HG03460 (cell line): ENCODE results near the gene DIAPH1.
A peak's percentile ranks its signal among the peaks of the same experiment; 100 is the strongest.
"Not testable (repeated sequence)": the region's sequence is repeated elsewhere in the genome, so short reads cannot be mapped to it uniquely, and the experiment has no call there.

Source experiments
- ATAC-seq: cut with Tn5 transposase; IDR thresholded peaks from one replicate; pipeline ENCODE4 v1.9.1; 2021; ENCODE audit not compliant: unreplicated experiment

The DIAPH1 gene

DNA sequence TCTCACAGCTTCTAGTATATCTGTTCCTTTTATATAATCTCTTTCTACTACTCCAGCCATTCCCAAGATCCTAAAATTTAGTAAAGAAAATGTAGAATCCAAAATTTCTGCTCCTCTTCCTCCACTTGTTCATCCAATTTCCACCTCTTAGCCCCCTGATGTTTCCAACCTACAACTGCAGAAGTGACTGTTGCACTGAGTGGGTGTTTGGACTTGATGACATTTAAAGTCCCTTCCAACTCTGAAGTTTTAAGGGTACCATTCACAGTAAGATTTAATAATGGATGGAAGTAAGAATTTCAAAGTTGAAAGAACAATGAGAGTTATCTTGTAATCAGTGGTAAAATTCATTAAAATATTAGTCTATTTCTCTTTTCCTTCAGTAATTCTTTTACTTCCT, 5.5 kb downstream of the DIAPH1 start:
- no peak for ATAC-seq

DNA sequence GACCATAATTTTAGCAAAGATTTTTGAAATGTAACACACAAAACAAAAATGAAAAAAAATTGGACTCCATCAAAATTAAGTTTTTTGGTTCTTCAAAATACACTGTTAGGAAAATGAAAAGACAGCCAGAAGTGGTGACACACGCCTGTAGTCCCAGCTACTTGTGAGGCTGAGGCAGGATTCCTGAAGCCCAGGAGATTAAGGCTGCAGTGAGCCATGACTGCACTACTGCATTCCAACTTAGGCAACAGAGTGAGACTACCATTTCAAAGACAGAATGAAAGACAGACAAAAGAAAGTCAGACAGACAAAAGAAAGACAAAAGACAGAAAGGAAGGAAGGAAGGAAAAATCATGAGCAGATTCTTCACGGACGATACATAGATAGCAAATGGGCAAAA, 7.5 kb downstream of the DIAPH1 start:
- ATAC-seq = no peak

DNA sequence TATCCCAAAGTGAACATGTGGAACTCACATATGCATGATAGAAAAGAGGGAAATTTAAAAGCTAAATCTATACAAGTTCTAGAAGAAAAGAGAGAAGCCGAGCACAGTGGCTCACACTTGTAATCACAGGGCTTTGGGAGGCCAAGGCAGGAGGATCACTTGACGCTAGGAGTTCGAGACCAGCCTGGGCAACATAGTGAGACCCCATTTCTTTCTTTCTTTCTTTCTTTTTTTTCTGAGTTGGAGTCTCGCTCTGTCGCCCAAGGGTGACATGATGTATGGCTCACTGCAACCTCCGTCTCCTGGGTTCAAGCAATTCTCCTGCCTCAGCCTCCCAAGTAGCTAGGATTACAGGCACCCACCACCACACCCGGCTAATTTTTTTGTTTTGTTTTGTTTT, 8.9 kb downstream of the DIAPH1 start:
- ATAC-seq = not testable (repeated sequence)

DNA sequence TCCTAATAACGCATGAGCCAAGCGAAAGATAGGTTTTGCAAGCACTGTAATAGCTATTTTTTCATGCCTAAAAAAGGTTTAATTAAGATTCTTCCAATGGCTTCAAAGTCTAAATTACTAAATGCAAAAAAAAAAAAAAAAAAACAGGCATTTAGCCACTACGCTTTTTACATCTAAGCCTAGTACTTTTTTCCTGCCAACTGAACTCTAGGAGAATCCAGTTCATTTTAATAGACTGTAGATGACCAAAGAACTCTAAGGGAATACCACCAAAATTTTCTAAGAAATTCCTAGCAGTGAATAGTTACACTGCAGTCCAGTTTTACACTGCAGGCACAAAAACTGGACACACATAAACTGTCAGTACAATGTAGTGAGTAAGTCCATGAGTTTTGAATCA, 9.8 kb downstream of the DIAPH1 start:
- no peak for ATAC-seq

DNA sequence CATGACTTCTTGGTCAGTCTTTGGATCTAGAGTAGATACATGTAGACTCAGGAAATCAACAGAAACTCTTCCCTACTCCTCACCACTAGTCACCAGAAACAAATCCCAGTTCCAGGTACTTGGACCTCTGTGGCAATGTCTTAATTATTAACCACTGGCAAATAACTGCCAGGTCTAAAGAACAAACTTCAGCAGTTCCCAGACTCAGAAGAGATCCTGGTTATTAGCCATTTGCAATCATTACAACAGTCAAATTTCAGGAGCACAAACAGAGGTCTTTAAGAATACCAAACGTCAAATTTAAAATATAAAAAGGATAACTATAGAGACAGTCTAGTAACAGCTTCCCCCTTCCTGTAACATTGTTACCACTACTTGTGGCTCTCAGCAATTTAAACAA, 10.2 kb downstream of the DIAPH1 start:
- no peak for ATAC-seq

DNA sequence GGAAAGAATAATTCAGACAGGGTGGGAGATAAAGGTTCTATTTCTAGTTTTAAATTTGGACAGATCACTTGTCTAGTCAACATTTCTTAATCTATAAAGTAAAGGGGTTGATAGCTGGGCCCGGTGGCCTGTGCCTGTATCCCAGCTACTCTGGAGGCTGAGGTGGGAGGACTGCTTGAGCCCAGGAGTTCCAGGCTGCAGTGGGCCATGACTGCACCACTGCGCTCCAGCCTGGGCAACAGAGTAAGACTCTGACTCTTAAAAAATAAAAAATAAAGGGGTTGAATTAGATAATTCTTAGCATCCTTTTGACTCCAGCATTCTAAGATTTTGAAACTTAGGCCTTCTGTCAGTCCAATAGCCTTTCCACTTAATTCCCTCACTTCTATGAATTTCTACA, 10.8 kb downstream of the DIAPH1 start:
- no peak for ATAC-seq

DNA sequence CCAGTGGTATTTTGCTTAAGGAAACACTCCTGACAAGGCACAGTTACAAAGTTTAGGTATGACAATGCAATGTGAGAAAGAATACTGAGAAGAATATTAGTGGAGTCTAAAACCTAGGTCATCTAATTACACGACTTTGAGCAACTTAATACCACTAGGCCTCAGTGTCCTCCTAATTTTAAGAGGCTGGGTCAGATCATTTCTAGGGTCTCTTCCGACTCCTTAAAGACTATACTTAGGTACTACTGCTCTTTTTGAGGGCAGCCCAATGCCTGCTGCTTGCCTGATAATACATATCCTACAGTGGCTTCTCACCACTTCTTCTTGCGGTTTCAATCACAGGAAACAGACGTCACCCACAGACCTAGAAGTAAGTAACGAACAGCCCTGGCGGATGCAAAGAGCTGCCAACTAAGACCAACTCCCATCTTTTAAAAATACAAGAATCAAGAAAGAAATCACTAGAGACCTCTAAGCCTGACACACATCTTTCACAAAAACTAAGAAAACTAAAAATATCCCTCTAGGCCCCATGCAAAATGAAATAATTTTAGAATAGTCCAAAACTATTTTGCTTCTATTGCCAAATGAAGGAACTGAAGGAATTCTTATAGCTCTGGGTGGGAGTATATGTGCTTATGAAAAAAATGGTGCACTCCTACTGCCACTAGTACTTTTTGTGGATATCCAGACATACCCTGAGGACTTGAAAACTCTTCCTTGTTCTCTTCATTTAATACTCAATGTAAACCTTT, 13.1 kb downstream of the DIAPH1 start:
- ATAC-seq = peak; percentile 95

DNA sequence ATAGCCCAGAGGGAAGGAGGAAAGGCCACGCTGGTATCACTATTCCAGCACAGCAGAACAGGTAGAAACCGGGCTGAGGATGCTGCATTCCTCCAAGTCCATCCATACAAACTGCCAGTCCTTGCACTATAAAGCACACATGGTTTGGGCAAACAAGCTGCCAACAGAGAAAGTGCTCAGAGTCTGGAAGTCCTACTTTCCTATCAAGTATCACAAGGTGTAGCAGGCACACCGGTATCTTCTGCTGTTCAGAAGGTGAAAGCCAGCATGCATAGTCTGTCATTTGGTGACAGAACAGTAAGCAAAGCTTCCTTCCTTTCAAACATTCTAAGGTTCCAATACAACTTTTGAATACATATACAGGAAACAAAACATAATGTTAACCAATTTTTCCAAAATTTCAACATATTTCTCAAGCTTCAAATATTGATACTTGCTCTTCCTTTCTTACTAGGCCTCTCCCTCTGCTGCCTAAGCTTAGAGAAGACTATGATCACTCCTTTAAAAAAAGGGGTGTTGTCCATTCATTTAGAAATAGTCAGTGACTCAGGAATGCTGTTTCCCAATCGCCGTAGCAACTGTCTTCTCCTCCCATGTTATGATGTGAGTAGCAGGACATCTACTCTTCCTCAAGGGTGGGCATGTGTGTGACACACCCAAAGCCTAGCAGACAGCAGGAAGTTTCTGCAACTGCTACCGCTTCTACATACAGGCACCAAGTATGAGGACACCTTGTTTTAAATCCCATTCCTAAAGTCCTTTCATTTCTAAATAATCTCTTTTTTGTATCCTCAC, 14.7 kb downstream of the DIAPH1 start:
- ATAC-seq = no peak

DNA sequence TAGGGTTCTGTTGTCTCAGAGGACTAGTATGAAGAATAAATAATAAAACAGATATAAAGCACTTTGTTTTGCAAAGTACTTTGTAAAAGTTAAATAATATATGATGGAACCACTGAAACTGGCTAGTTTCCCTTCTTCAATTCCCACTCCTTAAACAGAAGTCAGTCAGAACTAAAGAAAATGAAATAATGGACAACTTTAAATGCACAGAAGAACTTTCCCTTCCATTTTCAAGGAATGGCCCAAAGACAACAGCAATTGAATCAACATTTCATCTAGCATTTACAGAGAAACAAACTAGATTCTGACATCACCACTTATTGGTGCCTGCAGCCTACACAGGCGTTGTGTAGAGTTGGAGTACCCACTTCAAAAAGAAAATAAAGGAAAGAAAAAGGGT, 16.2 kb downstream of the DIAPH1 start:
- no peak for ATAC-seq

DNA sequence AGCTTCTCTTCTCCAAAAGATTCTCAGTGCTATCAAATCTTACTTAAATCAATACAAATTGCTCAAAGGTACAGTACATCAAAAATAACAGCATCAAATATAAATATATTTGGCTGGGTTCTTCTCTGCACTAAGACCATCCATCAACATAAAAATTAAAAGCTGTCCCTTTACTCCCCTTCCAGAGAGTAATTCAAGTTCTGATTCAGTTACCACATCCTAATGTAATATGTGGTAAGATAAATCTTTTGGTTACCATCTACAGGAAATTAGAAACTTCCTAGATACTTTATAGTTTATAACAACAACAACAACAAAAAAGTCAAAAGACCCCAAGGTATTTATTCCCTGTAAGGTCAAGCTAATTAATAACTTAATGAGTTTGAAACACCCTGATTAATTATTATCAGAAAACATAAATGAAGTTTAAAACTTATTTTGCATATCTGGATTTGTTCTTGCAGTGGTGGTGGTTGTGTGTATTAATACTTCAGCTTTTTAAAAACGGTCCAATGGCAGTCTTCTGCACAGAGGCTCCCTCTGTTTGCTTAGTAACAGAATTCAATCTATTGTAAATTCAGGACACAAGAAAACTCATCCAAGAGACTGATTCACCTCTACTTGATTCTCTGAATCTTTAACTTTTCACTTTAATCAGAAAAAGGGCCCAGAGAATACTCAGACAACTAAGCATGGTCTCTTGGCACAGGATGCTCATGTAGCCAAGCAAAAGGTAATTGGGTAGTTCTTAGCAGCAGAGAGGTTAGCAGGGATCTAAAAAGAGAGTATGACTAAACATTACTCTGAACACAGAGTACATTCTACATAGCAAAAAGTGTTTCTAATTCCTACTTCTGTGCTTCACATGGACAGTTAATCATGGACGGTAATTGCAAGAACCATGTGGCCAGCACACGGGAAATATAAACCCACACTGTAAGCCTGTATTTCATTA, 20.1 kb downstream of the DIAPH1 start:
- no peak for ATAC-seq

DNA sequence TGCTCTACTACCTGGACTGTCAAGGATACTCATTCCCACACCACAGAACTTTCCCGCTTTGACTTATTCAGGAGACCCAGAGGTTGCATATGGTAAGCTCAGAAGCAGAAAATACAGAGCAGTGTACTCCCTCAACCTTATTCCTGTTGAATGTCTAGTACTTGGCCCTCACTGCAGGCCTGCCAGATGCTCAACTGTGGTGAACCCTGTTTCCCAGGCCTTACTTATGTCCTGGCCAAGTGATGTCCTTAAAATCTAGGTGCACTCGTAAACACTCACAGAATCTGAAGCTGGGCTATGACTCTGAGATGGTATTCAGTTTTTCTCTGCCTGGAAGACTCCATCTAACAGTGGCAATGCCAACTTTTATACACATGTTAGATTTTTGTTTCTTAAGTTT, 21.0 kb downstream of the DIAPH1 start:
- no peak for ATAC-seq

DNA sequence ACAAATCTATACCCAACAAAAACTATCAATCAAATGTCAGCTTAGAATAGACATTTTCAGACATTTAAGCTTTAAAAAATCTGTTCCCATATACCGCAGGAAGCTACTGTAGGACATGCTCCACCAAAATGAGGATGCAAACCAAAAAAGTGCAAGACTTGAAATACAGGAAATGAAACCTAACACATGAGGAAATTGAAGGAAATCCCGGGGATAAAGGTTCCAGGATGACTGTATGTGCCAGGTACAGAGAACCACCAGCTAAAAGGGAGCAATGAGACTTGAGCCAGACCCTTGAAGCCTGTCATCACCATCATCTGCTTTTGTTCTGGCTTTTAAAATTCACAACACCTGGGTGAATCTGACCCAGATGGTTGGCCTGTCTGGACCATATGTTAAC, 21.4 kb downstream of the DIAPH1 start:
- no peak for ATAC-seq

DNA sequence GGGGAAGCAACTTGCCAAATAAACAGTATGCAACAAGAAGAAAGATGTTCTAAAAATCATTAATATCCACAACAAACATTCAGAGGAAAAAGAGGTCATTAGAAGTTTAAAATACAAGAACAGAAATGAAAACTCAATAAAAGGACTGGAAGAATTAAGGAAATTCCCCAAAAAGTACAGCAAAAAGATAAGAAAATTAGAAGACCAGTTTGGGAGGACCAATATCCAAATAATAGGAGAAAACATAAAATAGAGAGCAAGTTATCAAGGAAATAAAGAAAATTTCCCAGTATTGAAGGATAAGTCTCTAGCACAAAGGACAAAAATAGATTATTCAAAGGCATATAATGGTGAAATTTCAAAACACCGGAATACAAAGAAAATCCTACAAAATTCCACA, 21.9 kb downstream of the DIAPH1 start:
- ATAC-seq = no peak

DNA sequence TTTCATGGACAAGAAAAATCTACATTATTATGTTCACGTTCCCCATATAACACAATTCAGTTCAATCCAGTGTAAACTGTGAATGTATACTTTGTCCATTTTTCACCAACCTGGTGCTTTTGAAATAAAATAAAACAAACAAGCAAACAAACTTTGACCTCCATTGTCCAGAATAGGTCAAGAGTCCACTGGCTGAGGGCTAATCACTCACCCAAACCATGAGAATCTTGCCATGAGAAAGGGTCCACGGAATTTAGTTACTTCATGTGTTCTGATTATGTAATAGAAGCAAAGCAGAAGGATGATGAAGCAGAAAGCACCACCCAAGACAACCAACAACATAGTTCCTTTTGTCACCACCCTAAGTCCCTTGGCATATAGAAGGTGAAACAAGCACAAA, 28.7 kb downstream of the DIAPH1 start:
- no peak for ATAC-seq

DNA sequence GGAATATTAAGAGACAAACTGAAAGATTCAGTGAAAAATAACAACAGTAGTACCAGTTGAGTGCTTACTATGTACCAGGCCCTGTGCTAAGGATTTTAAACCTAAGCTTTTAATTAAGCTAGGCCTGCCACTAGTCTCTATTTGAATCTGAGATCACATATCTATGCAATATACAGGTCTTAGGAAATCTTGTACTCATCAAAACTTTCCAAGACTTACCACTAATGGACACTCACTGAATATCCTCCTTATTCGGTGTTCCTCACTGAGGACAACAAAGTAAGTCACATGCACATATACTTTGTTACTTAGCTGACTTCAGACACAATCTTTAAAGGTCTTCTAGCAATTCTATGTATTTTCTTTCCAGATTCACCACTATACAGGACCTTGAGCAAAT, 32.6 kb downstream of the DIAPH1 start:
- ATAC-seq = no peak

DNA sequence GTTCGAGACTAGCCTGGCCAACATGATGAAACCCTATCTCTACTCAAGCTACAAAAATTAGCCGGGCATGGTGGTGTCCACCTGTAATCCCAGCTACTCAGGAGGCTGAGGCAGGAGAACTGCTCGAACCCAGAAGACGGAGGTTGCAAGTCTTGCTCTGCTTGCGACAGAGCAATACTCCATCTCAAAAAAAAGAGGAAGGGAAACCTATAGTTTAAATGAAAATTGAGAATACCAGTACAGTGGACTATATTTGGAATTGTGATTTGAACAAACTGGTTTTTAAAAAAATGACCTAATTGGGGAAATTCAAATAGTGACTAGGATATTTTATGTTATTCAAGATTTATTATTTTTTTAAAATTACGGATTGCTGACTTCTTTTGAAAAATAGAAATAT, 33.2 kb downstream of the DIAPH1 start:
- no peak for ATAC-seq

DNA sequence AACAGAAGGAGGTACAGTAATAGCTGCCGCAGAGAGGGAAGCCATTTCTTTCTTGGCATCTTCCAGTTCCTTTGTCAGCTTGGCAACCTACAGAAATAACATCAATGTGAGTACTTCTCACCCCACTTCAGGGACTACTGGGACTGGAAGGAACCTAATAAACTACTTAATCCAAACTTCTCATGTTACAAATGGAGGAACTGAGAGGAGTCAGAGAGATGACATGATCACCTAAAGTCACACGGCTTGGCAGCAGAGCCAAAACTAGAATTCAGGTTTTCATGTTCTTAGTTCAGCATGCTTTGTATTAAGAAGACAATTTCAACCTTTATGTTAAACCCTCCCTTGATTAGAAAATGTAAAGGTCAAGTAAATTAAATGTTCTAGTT, 44.7 kb downstream of the DIAPH1 start:
- ATAC-seq = no peak

DNA sequence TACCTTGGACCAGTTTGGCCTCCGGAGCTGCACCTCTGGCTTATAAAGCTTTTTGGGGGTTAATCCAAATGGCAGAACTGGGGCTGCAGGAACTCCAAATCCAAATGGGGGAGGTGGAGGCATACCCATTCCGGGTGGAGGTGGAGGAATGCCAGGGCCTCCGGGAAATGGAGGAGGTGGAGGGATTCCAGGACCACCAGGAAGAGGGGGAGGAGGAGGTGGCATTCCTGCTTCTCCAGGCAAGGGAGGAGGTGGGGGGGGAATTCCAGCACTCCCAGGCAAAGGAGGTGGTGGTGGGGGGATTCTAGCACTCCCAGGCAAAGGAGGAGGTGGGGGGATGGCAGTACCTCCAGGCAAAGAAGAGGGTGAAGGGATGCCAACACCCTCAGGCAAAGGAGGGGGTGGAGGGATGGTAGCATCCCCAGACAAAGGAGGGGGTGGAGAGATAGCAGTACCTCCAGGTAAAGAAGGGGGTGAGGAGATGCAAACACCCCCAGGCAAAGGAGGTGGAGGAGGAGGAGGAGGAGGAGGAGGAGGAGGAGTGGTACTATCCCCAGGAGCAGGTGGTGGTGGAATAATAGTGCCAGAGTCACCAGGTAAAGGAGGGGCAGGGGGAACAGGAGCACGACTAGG, 45.2 kb downstream of the DIAPH1 start:
- ATAC-seq = no peak

DNA sequence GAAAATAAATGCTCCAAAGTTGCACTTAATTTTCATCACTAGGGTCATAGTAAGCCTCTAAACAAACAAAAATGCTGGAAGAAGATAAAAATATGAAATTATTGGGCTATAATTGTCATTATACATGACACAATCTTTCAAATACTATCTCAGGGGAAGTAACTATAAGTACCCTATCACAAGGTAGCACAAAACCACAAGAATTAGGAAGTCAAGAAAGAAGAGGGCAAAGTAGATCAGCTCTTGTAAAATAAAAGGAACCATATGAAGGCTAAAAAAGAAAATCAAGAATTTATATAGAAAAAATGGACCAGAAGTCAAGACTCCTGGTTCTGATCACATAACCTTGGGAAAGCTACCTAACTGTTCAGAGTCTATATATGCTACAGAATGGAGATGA, 48.1 kb downstream of the DIAPH1 start:
- no peak for ATAC-seq

DNA sequence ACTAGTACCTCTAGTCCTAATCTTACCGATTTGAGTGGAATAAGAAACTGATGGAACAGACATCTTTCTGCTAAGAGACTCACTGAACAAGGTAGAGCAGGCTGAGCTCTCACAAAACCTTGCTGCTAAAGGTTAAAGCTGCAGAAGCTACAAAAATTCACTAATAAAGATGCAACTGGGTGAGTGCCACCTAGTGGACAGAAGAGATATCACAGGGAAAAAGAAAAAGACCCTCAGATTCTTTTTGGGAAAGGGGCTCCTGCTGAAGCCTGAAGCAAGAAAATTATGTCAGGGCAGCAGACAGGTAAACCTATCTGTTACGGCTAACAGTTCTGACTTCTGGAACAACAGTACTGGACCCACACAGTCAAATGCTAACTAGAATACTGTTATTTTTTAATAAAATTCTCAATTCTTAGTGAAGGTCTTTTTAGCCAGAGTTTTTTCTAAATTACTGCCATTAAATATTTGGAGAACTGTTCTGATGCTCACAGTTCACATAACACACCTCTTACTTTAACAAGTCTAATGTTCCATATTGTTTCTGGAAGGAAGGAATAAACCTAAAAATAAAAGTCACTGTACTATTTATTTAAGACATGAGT, 51.2 kb downstream of the DIAPH1 start:
- no peak for ATAC-seq
